ENCODE data around the gene DOCK2. TPM values are rescaled to one million over a fixed set of nuclear protein-coding genes. Genes with fewer than 3 reads are reported as not detected.

The DOCK2 gene
- total and polyA plus RNA-seq, 2 donors (not counting 1 experiment from before 2014, with no cell fraction given), result 112 to 330 TPM

GRCh38 chr5:169744336-169744735, 107.3 kb downstream of the DOCK2 start:
- Mint-ChIP-seq H3K4me3 (no peak overlapping the region), H3K27me3 (no peaks in the 10 kb centered on the region), H3K27ac (no peak overlapping the region), H3K9me3 (ENCODE audit: insufficient read depth) (no peaks in the 10 kb centered on the region), H3K4me1 (no peaks in the 10 kb centered on the region)
- no CpG with 5 or more reads among the region's 1 CpG for WGBS (ENCODE audit: insufficient coverage)
- Histone ChIP-seq H3K4me2 (replicated peaks; ENCODE audit: low read depth, low read length, poor library complexity, severe bottlenecking) (no peak overlapping the region), H3K4me3 (ENCODE audit: control extremely low read depth in 1 of 5, extremely low read depth in 1 of 5, insufficient read depth in 1 of 5, low read depth in 2 of 5, low read length in 4 of 5) (no peak overlapping the region), H3K9ac (ENCODE audit: low read length) (no peak overlapping the region), H4K20me1 (ENCODE audit: control insufficient read depth, insufficient read depth, low read length, poor library complexity, severe bottlenecking) (peaks cover 23% of the 10 kb centered on the region), H3K27ac (ENCODE audit: low read length in 2 of 2) (no peak overlapping the region), H3K36me3 (replicated peaks in 1 of 2; ENCODE audit: control extremely low read depth in 1 of 2, control insufficient read depth in 1 of 2, extremely low read depth in 1 of 2, insufficient read depth in 2 of 2, low read length in 1 of 2) (peaks cover 16 to 90% of the 10 kb centered on the region in 2 experiments), H3K9me3 (ENCODE audit: control extremely low read depth in 1 of 3, control insufficient read depth in 2 of 3, insufficient read depth in 1 of 3, low read length in 2 of 3) (no peaks in the 10 kb centered on the region), H3K27me3 (replicated peaks in 1 of 4; ENCODE audit: control extremely low read depth in 1 of 4, control insufficient read depth in 3 of 4, insufficient read depth in 4 of 4, low read length in 3 of 4) (no peaks in the 10 kb centered on the region), H2AFZ (ENCODE audit: insufficient read depth, low read depth, low read length, poor library complexity, severe bottlenecking) (no peak overlapping the region), H3K4me1 (ENCODE audit: control insufficient read depth in 2 of 2, insufficient read depth in 2 of 2, low read length in 2 of 2) (no peaks in the 10 kb centered on the region), H3K79me2 (ENCODE audit: control insufficient read depth, insufficient read depth, low read length) (peaks cover 23% of the 10 kb centered on the region)
- ATAC-seq (ENCODE audit: low read depth) (no peak), DNase-seq (no peak)
- intact Hi-C loops (cut with micrococcal nuclease), result no loop called here
- TF ChIP-seq EZH2 (IDR thresholded peaks at IDR 0.05; ENCODE audit: borderline replicate concordance, insufficient read depth, low read depth, low read length, poor library complexity, severe bottlenecking), result no peak
- no peak for TF ChIP-seq CTCF (IDR thresholded peaks at IDR 0.05)
- ChIA-PET POLR2A (no interaction called here), CTCF (no interaction called here)

- H3K4me2 ChIP-seq (replicated peaks; ENCODE audit: low read depth, low read length, poor library complexity, severe bottlenecking), result no peak overlapping the region
- peaks cover 16 to 94% of the 10 kb centered on the region in 2 experiments for H3K36me3 ChIP-seq (replicated peaks in 1 of 2; ENCODE audit: control extremely low read depth in 1 of 2, control insufficient read depth in 1 of 2, extremely low read depth in 1 of 2, insufficient read depth in 2 of 2, low read length in 1 of 2)
- ATAC-seq (ENCODE audit: low read depth), result no peak
- no peak overlapping the region for H3K27ac ChIP-seq (ENCODE audit: low read length in 2 of 2)
- DNase-seq, result no peak
- H2AFZ ChIP-seq (ENCODE audit: insufficient read depth, low read depth, low read length, poor library complexity, severe bottlenecking), result no peak overlapping the region
- H3K79me2 ChIP-seq (ENCODE audit: control insufficient read depth, insufficient read depth, low read length), result peaks cover 22% of the 10 kb centered on the region
- TF ChIP-seq CTCF (IDR thresholded peaks at IDR 0.05) (no peak), EZH2 (IDR thresholded peaks at IDR 0.05; ENCODE audit: borderline replicate concordance, insufficient read depth, low read depth, low read length, poor library complexity, severe bottlenecking) (no peak)
- H3K27ac Mint-ChIP-seq, result peak overlapping the region; percentile 13
- no peaks in the 10 kb centered on the region for H3K27me3 ChIP-seq (replicated peaks in 1 of 4; ENCODE audit: control extremely low read depth in 1 of 4, control insufficient read depth in 3 of 4, insufficient read depth in 4 of 4, low read length in 3 of 4)
- H3K4me3 ChIP-seq (ENCODE audit: control extremely low read depth in 1 of 5, extremely low read depth in 1 of 5, insufficient read depth in 1 of 5, low read depth in 2 of 5, low read length in 4 of 5), result no peak overlapping the region
- no peaks in the 10 kb centered on the region for H3K4me1 Mint-ChIP-seq
- no peaks in the 10 kb centered on the region for H3K9me3 Mint-ChIP-seq (ENCODE audit: insufficient read depth)
- H3K4me3 Mint-ChIP-seq, result no peak overlapping the region
- intact Hi-C loops (cut with micrococcal nuclease), result no loop called here
- H3K9ac ChIP-seq (ENCODE audit: low read length), result no peak overlapping the region
- POLR2A ChIA-PET, result no interaction called here
- CTCF ChIA-PET, result no interaction called here
- no peaks in the 10 kb centered on the region for H3K4me1 ChIP-seq (ENCODE audit: control insufficient read depth in 2 of 2, insufficient read depth in 2 of 2, low read length in 2 of 2)
- WGBS (ENCODE audit: insufficient coverage), result 90% methylated on average over 5 of the region's 6 CpGs
- H3K27me3 Mint-ChIP-seq, result no peaks in the 10 kb centered on the region
- H3K9me3 ChIP-seq (ENCODE audit: control extremely low read depth in 1 of 3, control insufficient read depth in 2 of 3, insufficient read depth in 1 of 3, low read length in 2 of 3), result no peaks in the 10 kb centered on the region
- peaks cover 23% of the 10 kb centered on the region for H4K20me1 ChIP-seq (ENCODE audit: control insufficient read depth, insufficient read depth, low read length, poor library complexity, severe bottlenecking)
These were observed 108.5 kb downstream of the DOCK2 start for GRCh38 chr5:169745441-169746146.
